Activated CD8-positive, alpha-beta memory T cell treated with anti-CD3 and anti-CD28 coated beads, Interleukin-2, amount 50 U/mL, for 1 hour (primary cell): ENCODE results near the gene SLC25A34.
"Not testable (repeated sequence)": the region's sequence is repeated elsewhere in the genome, so short reads cannot be mapped to it uniquely, and the experiment has no call there.

Experiments
- DNase-seq: peaks from one replicate; pipeline ENCODE4 v3.0.0-alpha.2; 2020; ENCODE audit errors: extremely low read depth

Gene SLC25A34

DNA sequence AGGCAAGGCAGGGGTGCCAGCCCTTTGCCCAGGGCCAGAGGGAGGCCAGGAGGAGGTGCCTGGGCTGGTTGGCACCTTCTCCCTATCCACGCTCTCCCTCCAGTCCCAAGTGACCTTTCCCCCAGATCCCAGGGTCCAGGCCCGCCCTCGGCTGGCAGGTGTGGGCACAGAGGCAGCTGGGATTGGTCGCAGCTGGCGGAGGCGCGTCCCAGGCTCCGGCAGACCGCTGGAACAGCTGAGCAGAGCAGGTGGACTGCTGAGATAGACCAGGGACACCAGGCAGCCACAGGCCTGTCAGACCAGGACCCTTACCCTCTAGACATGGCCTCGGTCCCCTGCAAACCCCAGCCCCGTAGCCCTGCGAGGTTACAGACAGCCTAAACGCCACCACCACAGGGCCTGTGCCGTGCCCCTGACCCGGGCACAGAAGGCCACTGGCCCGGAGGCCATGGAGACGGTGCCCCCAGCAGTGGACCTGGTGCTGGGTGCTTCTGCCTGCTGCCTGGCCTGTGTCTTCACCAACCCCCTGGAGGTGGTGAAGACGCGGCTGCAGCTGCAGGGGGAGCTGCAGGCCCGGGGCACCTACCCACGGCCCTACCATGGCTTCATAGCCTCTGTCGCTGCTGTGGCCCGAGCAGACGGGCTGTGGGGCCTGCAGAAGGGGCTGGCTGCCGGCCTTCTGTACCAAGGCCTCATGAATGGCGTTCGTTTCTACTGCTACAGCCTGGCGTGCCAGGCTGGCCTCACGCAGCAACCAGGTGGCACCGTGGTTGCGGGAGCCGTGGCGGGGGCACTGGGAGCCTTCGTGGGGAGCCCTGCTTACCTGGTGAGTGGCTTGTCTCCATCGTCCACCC, at the start of gene SLC25A34:
Gene SLC25A34, plus strand, starts transcription at position 221 of the 854 bp plus-strand sequence. Its CDS starts 228 bp downstream, at position 449.
- no peak for DNase-seq

DNA sequence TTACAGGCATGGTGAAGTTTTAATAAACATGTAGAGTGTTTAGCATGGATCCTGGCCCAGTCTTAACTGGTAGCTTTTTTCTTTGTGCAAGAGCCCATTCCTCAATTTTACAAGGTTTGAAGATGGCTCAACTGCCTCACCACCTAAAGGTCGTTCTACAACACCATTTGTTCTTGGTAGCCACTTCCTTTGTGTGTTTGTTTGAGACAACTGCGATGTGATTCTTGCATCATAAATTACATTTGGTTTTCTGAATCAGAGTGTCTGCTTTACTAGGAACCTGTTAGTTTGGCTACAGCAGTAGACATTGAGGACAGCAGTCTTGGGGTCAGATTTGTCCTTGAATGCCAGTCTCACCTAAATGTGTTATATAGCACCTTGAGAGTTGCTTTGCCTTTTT, 48.6 kb upstream of the SLC25A34 start:
- DNase-seq: no peak

DNA sequence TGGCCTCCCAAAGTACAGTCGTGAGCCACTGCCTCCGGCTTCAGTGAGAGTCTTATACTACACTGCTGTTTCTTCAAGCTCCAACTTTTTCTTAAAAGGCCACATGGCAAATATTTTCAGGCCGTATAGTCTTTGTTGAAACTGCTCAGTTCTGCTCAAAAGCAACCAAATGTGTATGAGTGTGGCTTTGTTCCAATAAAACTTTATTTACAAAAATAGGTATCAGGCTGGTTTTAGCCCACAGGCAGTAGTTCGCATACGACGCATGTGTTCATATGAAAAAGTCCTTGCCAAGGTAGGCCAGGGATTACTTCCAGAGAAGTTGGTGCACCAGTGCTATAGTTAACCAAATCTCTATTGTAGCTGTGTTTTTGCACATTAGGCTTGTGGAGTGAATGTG, 45.7 kb upstream of the SLC25A34 start:
- DNase-seq: no peak

DNA sequence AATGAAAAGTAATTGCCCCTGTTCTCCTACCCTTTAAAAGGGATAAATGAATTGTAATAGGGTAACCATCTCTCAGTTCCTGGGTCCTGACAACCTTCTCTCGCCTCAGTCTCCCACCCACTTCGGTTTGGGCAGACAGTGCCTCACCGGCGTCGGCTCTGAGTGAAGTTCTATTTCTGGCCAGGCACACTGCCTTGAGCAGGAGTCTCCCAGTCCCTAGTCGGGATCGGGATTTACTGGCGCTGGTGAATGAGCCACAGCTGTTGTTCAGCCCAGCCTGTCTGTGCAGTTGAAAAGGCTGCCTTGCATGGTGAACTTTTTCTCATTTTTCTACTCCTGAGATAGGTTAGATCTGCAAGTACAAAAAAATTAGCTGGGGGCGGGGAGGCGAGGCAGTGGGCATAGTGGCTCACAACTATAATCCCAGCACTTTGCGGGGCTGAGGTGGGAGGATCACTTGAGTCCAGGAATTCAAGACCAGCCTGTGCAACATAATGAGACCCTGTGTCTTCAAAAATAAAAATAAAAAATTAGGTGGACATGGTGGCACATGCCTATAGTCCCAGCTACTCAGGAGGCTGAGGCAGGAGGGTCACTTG, 44.5 kb upstream of the SLC25A34 start:
- DNase-seq: no peak

DNA sequence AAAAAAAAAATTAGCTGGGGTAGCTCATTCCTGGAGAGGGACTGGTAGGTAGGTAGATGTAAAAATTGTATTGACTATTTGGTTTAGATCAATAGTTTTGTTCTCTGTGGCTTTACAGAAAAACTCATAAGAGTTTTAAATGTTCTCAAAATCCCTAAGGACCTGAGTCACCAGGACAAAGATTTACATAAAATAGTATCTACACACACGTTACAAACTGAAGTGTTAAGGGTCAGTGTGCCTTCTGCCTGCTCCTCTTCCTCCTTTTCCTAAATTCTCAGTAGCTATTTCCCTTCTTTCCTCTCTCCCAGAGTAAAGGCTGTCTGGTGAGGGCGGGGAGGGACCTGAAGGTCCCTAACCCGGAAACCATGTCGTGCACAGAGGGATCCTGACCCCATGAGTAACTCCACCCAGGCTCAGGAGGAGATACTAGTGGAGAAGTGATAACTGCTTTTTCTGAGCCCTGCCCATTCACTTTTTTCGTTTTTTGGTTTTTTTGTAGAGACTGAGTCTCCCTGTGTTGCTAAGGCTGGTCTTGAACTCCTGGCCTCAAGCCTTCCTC, 43.9 kb upstream of the SLC25A34 start:
- no peak for DNase-seq

DNA sequence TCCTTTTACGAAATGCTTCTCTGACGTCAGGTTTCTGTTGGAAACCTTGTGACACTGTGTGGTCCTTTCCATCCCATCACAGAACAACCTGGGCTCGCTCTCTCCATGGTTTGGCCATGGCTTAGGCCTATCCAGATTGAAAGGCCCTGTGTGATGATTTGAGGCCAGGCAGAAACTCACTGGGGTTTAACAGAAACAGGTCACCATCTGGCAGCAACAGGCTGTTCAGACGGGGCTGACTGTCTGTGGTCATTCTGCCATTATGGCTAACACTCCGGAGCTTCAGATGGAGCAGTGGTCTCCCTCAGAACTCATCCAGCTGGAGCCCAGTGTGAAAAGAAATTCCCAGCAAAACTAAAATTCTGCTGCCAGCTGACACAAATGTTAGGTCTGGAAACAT, 42.7 kb upstream of the SLC25A34 start:
- DNase-seq: no peak

DNA sequence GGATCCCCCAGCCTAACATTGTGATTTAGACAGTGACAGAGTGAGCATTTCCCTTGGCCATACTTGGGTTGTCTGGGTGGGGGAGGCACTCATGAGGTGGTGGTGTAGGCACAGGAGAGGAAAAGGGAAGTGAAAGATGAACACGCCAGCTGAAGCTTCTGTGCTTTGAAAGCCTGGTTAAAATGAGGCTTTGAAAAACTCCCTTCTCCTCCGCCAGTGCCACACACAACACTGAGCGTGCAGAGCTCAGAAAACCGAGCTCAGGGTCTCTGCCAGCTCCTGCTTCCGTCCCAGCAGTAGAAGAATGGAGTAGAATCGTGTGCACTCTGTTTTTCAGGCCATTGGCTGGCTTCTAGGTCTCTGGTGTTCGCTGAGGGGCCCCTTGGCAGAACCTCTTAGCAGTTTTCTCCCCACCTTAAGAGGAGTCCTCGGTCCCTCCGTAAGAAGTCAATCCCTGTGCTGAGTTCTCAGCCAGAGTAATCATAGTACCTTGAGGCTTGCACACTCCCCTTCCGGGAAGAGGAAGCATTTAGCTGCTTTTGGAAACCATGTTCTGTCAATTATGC, 39.0 kb upstream of the SLC25A34 start:
- DNase-seq: no peak

DNA sequence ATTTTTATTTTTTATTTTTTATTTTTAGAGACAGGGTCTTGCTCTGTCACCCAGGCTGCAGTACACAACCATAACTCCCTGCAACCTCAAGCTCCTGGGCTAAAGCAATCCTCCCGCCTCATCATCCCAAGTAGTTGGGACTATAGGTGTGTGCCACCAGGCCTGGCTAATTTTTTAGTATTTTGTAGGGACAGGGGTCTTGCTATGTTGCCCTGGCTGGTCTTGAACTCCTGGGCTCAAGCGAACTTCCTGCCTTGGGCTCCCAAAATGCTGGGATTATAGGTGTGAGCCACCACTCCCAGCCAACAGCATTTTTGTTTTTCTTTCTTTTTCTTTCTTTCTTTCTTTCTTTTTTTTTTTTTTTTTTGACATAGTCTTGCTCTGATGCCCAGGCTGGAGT, 37.9 kb upstream of the SLC25A34 start:
- no peak for DNase-seq

DNA sequence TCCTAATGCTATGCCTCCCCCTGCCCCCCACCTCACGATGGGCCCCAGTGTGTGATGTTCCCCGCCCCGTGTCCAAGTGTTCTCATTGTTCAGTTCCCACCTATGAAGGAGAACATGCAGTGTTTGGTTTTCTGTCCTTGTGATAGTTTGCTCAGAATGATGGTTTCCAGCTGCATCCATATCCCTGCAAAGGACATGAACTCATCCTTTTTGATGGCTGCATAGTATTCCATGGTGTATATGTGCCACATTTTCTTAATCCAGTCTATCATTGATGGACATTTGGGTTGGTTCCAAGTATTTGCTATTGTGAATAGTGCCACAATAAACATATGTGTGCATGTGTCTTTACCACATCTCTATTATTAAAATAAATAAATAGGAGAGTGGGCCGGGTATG, 36.7 kb upstream of the SLC25A34 start:
- not testable (repeated sequence) for DNase-seq

DNA sequence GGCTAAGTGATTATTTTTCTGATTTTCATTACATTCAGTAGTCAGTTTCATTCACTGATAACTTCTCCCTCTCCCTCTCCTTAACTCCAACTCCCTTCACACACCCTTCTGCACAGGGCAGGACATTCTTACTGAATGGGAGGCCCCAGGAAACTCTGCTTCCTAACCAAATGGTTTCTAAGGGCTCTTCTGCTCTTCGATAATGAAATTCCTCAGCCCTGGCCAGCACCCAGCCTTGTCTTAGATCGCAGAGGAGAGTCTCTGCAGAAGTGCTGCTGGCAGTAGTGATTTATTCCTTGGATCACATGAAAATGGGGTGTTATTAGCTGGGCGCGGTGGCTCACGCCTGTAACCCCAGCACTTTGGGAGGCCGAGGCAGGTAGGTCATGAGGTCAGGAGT, 35.5 kb upstream of the SLC25A34 start:
- no peak for DNase-seq

DNA sequence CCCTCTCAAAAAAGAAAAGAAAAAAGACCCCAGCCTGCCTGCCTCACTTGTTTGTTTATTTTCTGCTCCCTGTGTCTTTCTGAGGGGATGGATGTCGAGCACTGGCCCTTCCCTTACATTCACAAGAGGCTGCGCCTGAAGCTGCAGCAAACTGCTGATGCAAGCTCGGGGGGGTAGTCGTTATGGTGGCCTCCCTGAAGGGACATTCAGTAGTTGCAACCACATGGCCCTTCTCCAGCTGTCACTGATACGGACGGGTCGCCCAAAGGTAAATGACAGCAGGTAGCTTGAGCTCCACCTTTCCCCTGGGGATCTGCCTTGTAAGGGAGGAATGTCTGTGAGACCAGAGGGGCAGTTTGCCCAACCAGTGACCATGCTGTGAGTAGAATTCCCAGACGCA, 34.3 kb upstream of the SLC25A34 start:
- no peak for DNase-seq

DNA sequence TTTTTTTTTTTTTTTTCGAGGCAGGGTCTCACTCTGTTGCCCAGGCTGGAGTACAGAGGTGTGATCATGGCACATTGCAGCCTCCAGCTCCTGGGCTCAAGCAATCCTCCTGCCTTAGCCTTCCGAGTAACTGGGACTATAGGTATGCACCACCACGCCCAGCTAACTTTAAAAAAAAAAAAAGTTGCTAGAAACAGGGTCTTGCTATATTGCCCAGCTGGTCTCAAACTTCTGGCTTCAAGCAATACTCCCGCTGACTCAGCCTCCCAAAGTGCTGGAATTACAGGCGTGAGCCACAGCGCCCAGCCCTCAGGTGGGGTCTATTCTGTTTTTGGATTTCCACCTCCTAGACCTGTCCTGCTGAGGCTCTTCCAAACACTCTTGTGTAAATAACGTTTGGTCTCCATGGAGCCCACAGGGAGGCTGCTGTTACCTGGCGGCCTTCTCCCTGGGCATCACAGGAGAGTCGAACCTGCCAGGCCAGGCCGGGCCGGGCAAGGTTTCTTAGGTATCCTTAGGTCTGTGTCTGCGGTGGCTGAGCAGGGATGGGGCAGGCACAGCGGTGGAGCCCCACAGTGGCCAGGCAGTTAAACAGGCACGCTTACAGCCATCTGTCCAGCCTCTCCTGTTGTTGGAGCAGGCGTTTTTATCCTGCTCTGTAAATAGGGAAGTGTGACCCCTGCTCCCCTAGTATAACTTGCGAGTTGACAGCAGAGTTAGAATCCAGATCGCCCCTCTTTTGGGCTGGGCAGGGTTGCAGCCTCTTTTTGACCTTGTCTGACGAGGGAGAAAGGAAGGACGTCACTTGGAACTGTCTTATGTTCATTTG, 33.1 kb upstream of the SLC25A34 start:
- DNase-seq: no peak

DNA sequence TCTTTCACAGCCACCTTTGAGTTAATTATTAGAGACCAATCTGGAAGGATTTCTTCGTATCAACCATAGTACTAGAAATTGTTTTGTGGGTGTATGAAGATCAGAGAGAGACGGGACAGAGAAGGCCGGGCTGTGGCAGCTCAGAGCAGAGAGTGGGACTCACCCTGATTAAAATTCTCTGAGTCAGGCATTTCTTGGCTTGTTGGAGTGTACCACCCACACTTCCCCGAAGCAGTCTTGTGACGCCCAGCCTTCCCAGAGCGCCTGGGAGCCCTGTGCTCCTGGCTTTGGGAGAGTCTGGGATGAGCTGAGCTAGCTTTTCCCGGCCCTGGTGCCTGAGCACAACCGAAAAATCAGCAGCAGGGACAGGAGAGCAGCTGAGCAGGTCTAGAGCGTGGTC, 32.5 kb upstream of the SLC25A34 start:
- no peak for DNase-seq

DNA sequence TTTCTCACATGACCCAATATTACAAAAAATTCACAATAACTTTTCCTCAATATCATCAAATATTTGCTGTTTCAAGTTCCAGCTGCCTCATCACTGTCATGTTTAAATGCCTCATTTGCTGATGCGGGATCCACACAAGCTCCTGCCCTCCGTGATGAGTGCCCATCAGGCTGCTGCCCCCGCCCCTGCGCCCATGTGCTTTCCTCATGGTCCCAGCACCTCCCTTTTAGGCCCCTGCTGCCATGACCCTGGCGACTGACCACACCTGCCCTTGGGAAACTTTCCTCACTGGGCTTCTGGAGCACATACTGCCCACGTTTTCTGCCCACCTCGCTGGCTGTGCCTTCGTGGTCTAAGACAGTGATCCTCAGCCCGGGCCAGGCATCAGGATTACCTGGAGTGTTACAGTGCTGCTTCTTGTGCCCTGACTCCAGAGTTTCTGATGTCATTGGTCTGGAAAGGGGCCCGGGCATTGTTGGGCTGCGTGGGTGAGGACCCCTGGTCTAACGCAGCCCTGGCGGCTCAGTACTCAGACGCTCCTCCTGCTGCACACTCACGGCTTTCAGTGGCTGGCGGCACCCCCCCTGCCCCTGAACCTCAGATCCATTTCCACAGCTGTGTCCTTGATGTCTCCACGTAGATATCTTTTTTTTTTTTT, 31.4 kb upstream of the SLC25A34 start:
- no peak for DNase-seq

DNA sequence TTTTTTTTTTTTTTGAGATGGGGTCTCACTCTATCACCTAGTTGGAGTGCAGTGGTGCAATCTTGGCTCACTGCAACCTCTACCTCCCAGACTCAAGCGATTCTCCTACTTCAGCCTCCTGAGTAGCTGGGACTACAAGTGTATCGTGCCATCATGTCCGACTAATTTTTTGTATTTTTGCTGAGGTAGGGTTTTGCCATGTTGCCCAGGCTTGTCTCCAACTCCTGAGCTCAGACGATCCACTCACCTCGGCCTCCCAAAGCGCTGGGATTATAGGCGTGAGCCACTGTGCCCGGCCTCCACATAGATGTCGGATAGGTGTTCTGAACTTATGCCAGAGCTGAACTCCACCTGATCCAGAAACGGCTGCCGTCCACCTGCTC, 30.9 kb upstream of the SLC25A34 start:
- DNase-seq: no peak

DNA sequence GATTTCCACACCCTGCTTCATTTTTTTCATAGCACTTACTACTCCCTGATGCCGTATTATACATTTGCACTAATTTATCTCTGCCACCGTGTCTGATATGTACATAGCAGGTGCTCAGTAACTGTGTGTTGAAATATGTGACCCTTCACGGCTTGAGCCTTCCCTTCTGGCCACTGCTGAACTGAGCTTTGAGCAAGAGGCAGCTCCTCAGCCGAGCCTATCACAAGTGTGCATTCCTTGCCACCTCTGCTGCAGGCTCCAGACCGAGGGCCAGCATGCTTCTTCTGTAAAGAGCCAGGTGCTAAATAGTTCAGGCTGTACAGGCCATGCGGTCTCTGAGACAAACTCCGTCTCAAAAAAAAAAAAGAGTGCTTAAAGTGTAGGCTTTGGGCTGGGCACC, 29.3 kb upstream of the SLC25A34 start:
- DNase-seq: no peak

DNA sequence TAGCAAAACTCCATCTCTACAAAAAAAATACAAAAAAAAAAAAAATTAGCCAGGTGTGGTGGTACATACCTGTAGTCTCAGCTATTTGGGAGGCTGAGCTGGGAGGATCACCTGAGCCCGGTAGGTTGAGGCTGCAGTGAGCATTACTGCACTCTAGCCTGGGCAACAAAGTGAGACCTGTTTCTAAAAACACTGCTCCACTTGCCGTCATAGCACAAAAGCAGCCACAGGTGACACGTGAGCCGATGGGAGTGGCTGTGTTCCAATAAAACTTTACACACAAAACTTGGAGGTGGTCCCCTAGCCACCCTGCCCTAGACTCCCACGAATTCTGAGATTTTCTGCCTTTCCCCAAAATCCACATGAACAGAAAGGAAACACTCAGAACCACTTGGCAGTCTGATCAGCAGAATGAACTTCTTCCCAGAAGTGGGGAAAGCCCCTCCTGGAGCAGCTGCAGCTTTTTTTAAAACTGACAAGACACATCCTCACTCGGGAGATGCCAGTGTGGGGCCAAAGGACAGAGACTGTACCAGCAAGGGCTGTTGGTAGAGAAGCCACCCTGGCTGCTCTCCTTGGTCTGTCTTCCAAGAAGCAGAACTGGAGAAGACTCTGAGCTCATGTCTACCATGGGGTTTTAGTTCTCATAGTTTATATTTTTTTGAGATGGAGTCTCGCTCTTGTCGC, 28.7 kb upstream of the SLC25A34 start:
- no peak for DNase-seq

DNA sequence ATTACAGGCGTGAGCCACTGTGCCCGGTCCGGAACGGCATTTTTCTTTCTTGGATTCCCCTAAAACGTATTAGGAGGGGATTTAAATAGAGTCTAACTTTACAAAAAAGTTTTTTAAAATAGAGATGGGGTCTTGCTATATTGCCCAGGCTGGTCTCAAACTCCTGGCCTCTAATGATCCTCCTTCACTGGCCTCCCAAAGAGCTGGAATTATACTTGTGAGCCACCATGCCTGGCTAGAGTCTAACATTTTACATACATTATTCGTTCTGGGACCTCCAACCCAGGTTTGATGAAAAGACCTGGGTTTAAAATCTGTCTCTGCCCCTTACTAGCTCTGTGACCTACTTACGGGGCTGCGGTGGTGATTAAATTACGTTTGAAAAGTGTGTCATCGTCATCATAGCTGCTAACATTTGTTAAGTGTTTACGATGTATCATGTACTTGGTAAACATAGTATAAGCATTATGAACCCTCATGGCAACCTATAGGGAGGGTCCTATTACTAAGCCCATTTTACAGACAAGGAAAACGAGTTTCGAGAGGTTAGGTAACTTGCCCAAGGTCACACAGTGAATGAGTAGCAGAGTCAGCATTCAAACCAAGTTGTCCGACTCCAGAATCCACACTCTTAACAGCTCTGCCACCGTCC, 27.4 kb upstream of the SLC25A34 start:
- DNase-seq: no peak

DNA sequence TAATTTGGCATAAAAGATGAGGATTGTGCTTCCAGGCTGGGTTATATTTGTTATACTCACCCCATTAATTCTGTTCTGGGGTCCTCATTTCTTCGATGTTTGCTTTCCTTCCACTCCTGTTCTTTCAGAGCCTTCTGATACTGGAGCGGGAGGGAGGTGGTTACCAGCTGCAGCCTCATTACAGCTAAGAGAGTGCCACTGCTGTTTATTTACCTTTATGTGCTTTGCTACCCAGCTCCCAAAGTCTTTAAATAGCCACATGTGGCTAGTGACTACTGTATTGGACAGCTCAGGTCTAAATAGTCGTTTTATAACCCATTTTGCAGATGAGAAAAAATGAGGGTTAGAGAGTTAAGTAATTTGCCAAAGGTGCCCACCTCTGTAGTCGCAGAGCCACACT, 26.8 kb upstream of the SLC25A34 start:
- DNase-seq: no peak

DNA sequence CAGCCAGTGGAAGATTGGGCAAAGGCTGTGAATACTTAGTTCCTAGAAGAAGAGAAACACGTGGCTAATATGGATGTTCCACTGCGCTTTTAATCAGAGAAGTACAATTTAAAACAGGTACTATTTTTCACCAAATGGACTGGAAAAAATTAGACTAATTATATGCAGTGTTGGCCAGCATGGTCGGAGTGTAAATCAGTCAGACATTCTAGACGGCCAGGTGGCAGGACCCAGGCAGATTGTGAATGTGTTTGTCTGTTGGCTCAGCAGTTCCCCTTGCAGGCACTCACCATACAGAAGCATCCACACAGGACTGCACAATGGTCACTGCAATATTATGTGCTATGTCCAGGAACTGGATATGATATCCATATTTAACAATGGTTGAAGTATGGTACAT, 23.9 kb upstream of the SLC25A34 start:
- no peak for DNase-seq
